Calu3 (cell line): ENCODE data around the gene RECK. TPM values are rescaled to one million over a fixed set of nuclear protein-coding genes. Genes with fewer than 3 reads are reported as not detected.

ENCODE experiments used
- BruUV-seq: library from RNA; stranded (reverse); fragments of 400-500 nt; replicated peaks from 2 replicates; lab custom pipeline; 2021; lab: Mats Ljungman, UMichigan
- CTCF ChIA-PET: fragments of 300-600 bp; sonication (Branson Sonifier 250); formaldehyde crosslinking; loops from one replicate; lab custom pipeline; 2022; ENCODE audit warnings: antibody characterized with exemption; lab: Charles Lee
- DNase-seq: peaks from one replicate; pipeline ENCODE4 v3.0.0; 2022
- H3K27ac Mint-ChIP-seq: one replicate; pipeline ENCODE4 v1.8.0; 2022; ENCODE audit warnings: mixed read lengths; ENCODE audit not compliant: unreplicated experiment
- H3K27me3 Mint-ChIP-seq: one replicate; pipeline ENCODE4 v1.8.0; 2022; ENCODE audit warnings: mixed read lengths; ENCODE audit not compliant: unreplicated experiment
- H3K36me3 Mint-ChIP-seq: one replicate; pipeline ENCODE4 v1.8.0; 2022; ENCODE audit warnings: mild to moderate bottlenecking, moderate library complexity, mixed read lengths; ENCODE audit not compliant: insufficient read depth, unreplicated experiment
- H3K4me1 Mint-ChIP-seq: one replicate; pipeline ENCODE4 v1.8.0; 2022; ENCODE audit warnings: mild to moderate bottlenecking, low read depth, mixed read lengths; ENCODE audit not compliant: unreplicated experiment
- H3K4me3 Mint-ChIP-seq: one replicate; pipeline ENCODE4 v1.8.0; 2022; ENCODE audit warnings: mild to moderate bottlenecking, low read depth, moderate library complexity, mixed read lengths; ENCODE audit not compliant: unreplicated experiment
- H3K9me3 Mint-ChIP-seq: one replicate; pipeline ENCODE4 v1.8.0; 2022; ENCODE audit warnings: low read depth, mixed read lengths; ENCODE audit not compliant: unreplicated experiment
- CTCF ChIP-seq: fragments of 200-600 bp; IDR thresholded peaks from one replicate; pipeline ENCODE4 v1.8.0; 2022; ENCODE audit warnings: antibody characterized with exemption; ENCODE audit not compliant: unreplicated experiment
- intact Hi-C: fragments of 100-400 bp; cut with micrococcal nuclease; formaldehyde crosslinking; loops from one replicate; pipeline ENCODE4 v1.10.0; 2022; ENCODE audit not compliant: unreplicated experiment
- total RNA-seq: library from RNA; stranded (reverse); gene quantifications from 2 replicates; pipeline ENCODE4 v1.2.3, GENCODE V29; 2022

Gene RECK
- total RNA-seq, 1 experiment from 2014 or later: 1.1 TPM

GRCh38 chr9:36134761-36135505 is 98.2 kb downstream of the RECK start:
- BruUV-seq: no TSS peak
- no peak for TF ChIP-seq CTCF
- CTCF ChIA-PET: no interaction called here
- H3K36me3 Mint-ChIP-seq: peaks cover 6% of the 10 kb centered on the region
- peaks cover 24% of the 10 kb centered on the region for H3K27me3 Mint-ChIP-seq
- no peak for DNase-seq
- intact Hi-C loops: no loop called here
- peaks cover 8% of the 10 kb centered on the region for H3K4me1 Mint-ChIP-seq
- H3K27ac Mint-ChIP-seq: no peak overlapping the region
- no peak overlapping the region for H3K4me3 Mint-ChIP-seq
- no peaks in the 10 kb centered on the region for H3K9me3 Mint-ChIP-seq

- BruUV-seq: no TSS peak
- Mint-ChIP-seq H3K27ac (no peak overlapping the region), H3K36me3 (peaks cover 6% of the 10 kb centered on the region), H3K9me3 (no peaks in the 10 kb centered on the region), H3K4me3 (peak overlapping the region; percentile 52), H3K4me1 (peaks cover 8% of the 10 kb centered on the region), H3K27me3 (peaks cover 24% of the 10 kb centered on the region)
- no peak for DNase-seq
- CTCF ChIA-PET: no interaction called here
- intact Hi-C loops: no loop called here
- TF ChIP-seq CTCF: no peak
Measured at GRCh38 chr9:36135741-36136271, 99.1 kb downstream of the RECK start.

- H3K9me3 Mint-ChIP-seq: no peaks in the 10 kb centered on the region
- intact Hi-C loops: no loop called here
- peak; percentile 23 for DNase-seq
- BruUV-seq: no TSS peak
- CTCF ChIA-PET: no interaction called here
- H3K4me3 Mint-ChIP-seq: peak within 1 kb of the TSS; percentile 75
- TF ChIP-seq CTCF: no peak
- H3K4me1 Mint-ChIP-seq: peaks cover 8% of the 10 kb centered on the region
- peaks cover 24% of the 10 kb centered on the region for H3K27me3 Mint-ChIP-seq
- H3K27ac Mint-ChIP-seq: no peak within 1 kb of the TSS
- H3K36me3 Mint-ChIP-seq: peaks cover 6% of the 10 kb centered on the region
Measured at GRCh38 chr9:36136272-36136893, 99.7 kb downstream of the RECK start, which contains the start of gene GLIPR2. TSS of gene GLIPR2 (plus strand) at chr9:36136733. CDS start at chr9:36136779, 46 bp downstream.

GRCh38 chr9:36136894-36137391 is 100.2 kb downstream of the RECK start:
- H3K27ac Mint-ChIP-seq: no peak overlapping the region
- CTCF ChIA-PET: no interaction called here
- peaks cover 24% of the 10 kb centered on the region for H3K27me3 Mint-ChIP-seq
- no peaks in the 10 kb centered on the region for H3K9me3 Mint-ChIP-seq
- H3K4me3 Mint-ChIP-seq: peak overlapping the region; percentile 75
- BruUV-seq: no TSS peak
- H3K4me1 Mint-ChIP-seq: peaks cover 8% of the 10 kb centered on the region
- peaks cover 6% of the 10 kb centered on the region for H3K36me3 Mint-ChIP-seq
- intact Hi-C loops: no loop called here
- no peak for TF ChIP-seq CTCF
- no peak for DNase-seq
